Measurements from ENCODE around the gene KIF26B. TPM values are rescaled to one million over a fixed set of nuclear protein-coding genes. Genes with fewer than 3 reads are reported as not detected.

Gene KIF26B
- total and polyA plus RNA-seq, 10 of the 15 experiments (the other 5 are each of a cell fraction or from before 2014, with no cell fraction given), result 0.35 to 11.6 (median 2.2) TPM

DNA sequence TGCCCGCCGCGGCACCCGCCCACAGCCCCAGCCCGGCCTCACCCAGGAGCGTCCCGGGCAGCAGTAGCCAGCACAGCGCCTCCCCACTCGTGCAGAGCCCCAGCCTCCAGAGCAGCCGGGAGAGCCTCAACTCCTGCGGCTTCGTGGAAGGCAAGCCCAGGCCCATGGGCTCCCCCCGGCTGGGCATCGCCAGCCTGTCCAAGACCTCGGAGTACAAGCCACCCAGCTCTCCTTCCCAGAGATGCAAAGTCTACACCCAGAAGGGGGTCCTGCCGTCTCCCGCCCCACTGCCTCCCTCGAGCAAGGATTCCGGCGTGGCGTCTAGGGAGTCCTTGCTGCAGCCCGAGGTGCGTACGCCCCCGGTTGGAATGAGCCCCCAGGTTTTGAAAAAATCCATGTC is 531.2 kb downstream of the KIF26B start:
- Histone ChIP-seq H3K27ac (ENCODE audit: control insufficient read depth, insufficient read depth) (no peak overlapping the region), H3K27me3 (replicated peaks in 1 of 2; ENCODE audit: control insufficient read depth in 2 of 2, insufficient read depth in 2 of 2, low read length in 1 of 2) (no peaks in the 10 kb centered on the region), H3K79me2 (ENCODE audit: control insufficient read depth, insufficient read depth, low read length) (no peaks in the 10 kb centered on the region), H3K9ac (ENCODE audit: control insufficient read depth, insufficient read depth, low read length) (no peak overlapping the region), H3K36me3 (ENCODE audit: control insufficient read depth in 2 of 2, insufficient read depth in 2 of 2, low read length in 1 of 2) (no peaks in the 10 kb centered on the region; a peak in 1 of 4 replicates), H3K4me3 (no peak overlapping the region), H2AFZ (ENCODE audit: control insufficient read depth, low read depth, low read length) (no peak overlapping the region), H3K9me3 (replicated peaks; ENCODE audit: control insufficient read depth, insufficient read depth, low read length) (no peaks in the 10 kb centered on the region), H3K4me2 (ENCODE audit: control insufficient read depth, insufficient read depth) (no peak overlapping the region), H3K4me1 (ENCODE audit: control insufficient read depth, insufficient read depth, low read length) (no peaks in the 10 kb centered on the region), H4K20me1 (ENCODE audit: control insufficient read depth, insufficient read depth) (no peaks in the 10 kb centered on the region)
- ChIA-PET POLR2A (no interaction called here), RAD21 (ENCODE audit: unreplicated experiment) (no interaction called here), CTCF (no interaction called here), SMC1A (ENCODE audit: uncharacterized antibody, unreplicated experiment) (no interaction called here)
- WGBS (ENCODE audit: insufficient coverage, insufficient replicate concordance, low lambda C conversion rate, missing lambda C conversion rate), result 82% methylated on average over 25 of the region's 25 CpGs
- FAIRE-seq (no peak), ATAC-seq (no peak), DNase-seq (ENCODE audit: low read depth, low spot score) (no peak)
- intact Hi-C loops (cut with micrococcal nuclease; ENCODE audit: unreplicated experiment), result no loop called here
- TF ChIP-seq BCL11A (IDR thresholded peaks at IDR 0.05; ENCODE audit: low read depth, low read length) (no peak), KLF5 (IDR thresholded peaks at IDR 0.05; ENCODE audit: partially characterized antibody) (no peak), HDAC2 (IDR thresholded peaks at IDR 0.05) (no peak), FOS (IDR thresholded peaks at IDR 0.05; ENCODE audit: borderline replicate concordance, extremely low read depth, insufficient read length) (no peak), CBX5 (IDR thresholded peaks at IDR 0.05; ENCODE audit: low read depth) (no peak), POLR2A (IDR thresholded peaks at IDR 0.05; ENCODE audit: low read depth, low read length) (no peak), MYB (IDR thresholded peaks at IDR 0.05; ENCODE audit: borderline replicate concordance, low read depth, low read length) (no peak), EP300 (IDR thresholded peaks at IDR 0.05; ENCODE audit: borderline replicate concordance in 1 of 2, control insufficient read depth in 1 of 2, low read depth in 2 of 2, low read length in 2 of 2) (no peak)
- BruUV-seq (replicated peaks), result no TSS peak
- in situ Hi-C loops (cut with MboI), result no loop called here

DNA sequence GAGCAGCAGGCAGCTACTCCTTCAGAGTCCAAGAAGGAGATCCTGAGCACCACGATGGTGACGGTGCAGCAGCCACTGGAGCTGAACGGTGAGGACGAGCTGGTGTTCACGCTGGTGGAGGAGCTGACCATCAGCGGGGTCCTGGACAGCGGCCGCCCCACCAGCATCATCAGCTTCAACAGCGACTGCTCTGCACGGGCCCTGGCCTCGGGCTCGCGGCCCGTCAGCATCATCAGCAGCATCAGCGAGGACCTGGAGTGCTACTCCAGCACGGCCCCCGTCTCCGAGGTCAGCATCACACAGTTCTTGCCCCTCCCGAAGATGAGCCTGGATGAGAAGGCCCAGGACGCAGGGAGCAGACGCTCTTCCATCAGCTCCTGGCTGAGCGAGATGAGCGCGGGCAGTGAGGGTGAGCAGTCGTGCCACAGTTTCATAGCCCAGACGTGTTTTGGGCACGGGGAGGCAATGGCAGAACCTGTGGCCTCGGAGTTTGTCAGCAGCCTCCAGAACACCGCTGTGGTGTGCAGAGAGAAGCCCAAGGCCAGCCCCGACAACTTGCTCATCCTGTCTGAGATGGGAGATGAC is 531.8 kb downstream of the KIF26B start:
- Histone ChIP-seq H3K36me3 (ENCODE audit: control insufficient read depth in 2 of 2, insufficient read depth in 2 of 2, low read length in 1 of 2) (no peaks in the 10 kb centered on the region; a peak in 1 of 4 replicates), H3K27ac (ENCODE audit: control insufficient read depth, insufficient read depth) (no peak overlapping the region), H4K20me1 (ENCODE audit: control insufficient read depth, insufficient read depth) (no peaks in the 10 kb centered on the region), H3K79me2 (ENCODE audit: control insufficient read depth, insufficient read depth, low read length) (no peaks in the 10 kb centered on the region), H3K27me3 (replicated peaks in 1 of 2; ENCODE audit: control insufficient read depth in 2 of 2, insufficient read depth in 2 of 2, low read length in 1 of 2) (no peaks in the 10 kb centered on the region), H2AFZ (ENCODE audit: control insufficient read depth, low read depth, low read length) (no peak overlapping the region), H3K4me2 (ENCODE audit: control insufficient read depth, insufficient read depth) (no peak overlapping the region), H3K9me3 (replicated peaks; ENCODE audit: control insufficient read depth, insufficient read depth, low read length) (no peaks in the 10 kb centered on the region), H3K4me1 (ENCODE audit: control insufficient read depth, insufficient read depth, low read length) (no peaks in the 10 kb centered on the region), H3K4me3 (no peak overlapping the region), H3K9ac (ENCODE audit: control insufficient read depth, insufficient read depth, low read length) (no peak overlapping the region)
- CTCF ChIA-PET, result no interaction called here
- POLR2A ChIA-PET, result no interaction called here
- ATAC-seq (no peak), DNase-seq (ENCODE audit: low read depth, low spot score) (no peak), FAIRE-seq (no peak)
- SMC1A ChIA-PET (ENCODE audit: uncharacterized antibody, unreplicated experiment), result no interaction called here
- WGBS (ENCODE audit: insufficient coverage, insufficient replicate concordance, low lambda C conversion rate, missing lambda C conversion rate), result 77% methylated on average over 25 of the region's 30 CpGs
- TF ChIP-seq MYB (IDR thresholded peaks at IDR 0.05; ENCODE audit: borderline replicate concordance, low read depth, low read length) (no peak), TCF3 (IDR thresholded peaks at IDR 0.05; ENCODE audit: borderline replicate concordance, insufficient read depth, low read depth, low read length) (no peak), ZZZ3 (IDR thresholded peaks at IDR 0.05; ENCODE audit: control insufficient read depth, insufficient read length, low read depth) (no peak), DPF2 (IDR thresholded peaks at IDR 0.05) (no peak), CHD2 (IDR thresholded peaks at IDR 0.05; ENCODE audit: borderline replicate concordance, low read depth, low read length) (no peak)
- TF ChIP-seq, protein P1, sequence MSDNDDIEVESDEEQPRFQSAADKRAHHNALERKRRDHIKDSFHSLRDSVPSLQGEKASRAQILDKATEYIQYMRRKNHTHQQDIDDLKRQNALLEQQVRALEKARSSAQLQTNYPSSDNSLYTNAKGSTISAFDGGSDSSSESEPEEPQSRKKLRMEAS (IDR thresholded peaks at IDR 0.05; ENCODE audit: low read depth, low read length), result no peak
- RAD21 ChIA-PET (ENCODE audit: unreplicated experiment), result no interaction called here
- BruUV-seq (replicated peaks), result no TSS peak
- intact Hi-C loops (cut with micrococcal nuclease; ENCODE audit: unreplicated experiment), result no loop called here
- in situ Hi-C loops (cut with MboI), result no loop called here
